ENCODE results near the gene ABCF1. TPM values are rescaled to one million over a fixed set of nuclear protein-coding genes. Genes with fewer than 3 reads are reported as not detected.

The ABCF1 gene
- polyA plus RNA-seq, 1 donor (not counting 4 experiments of a cell fraction or from before 2014, with no cell fraction given), result 30.0 TPM

GRCh38 chr6:30564114-30564513 is 7.1 kb upstream of the ABCF1 start:
- no peaks in the 10 kb centered on the region for H3K4me1 ChIP-seq (ENCODE audit: control insufficient read depth, extremely low read depth, insufficient read depth, low read length)
- H3K9ac ChIP-seq (ENCODE audit: control insufficient read depth, extremely low read depth, insufficient read depth, low read length), result no peak overlapping the region
- no peak for DNase-seq (ENCODE audit: low read depth, low spot score)
- no peak overlapping the region for H3K4me2 ChIP-seq (ENCODE audit: control insufficient read depth, extremely low read depth, insufficient read depth, low read depth, low read length)
- H4K20me1 ChIP-seq (ENCODE audit: control insufficient read depth, extremely low read depth, insufficient read depth, low read length), result no peaks in the 10 kb centered on the region
- FAIRE-seq, result no peak
- H3K9me3 ChIP-seq (ENCODE audit: control insufficient read depth, low read depth, low read length), result no peaks in the 10 kb centered on the region
- H3K4me3 ChIP-seq (ENCODE audit: control insufficient read depth in 2 of 3, extremely low read depth in 1 of 3, insufficient read depth in 2 of 3, low read depth in 1 of 3, low read length in 3 of 3), result no peak overlapping the region
- H3K79me2 ChIP-seq (ENCODE audit: control insufficient read depth, insufficient read depth, low read length), result no peaks in the 10 kb centered on the region
- TF ChIP-seq EZH2 (IDR thresholded peaks at IDR 0.05; ENCODE audit: low read length) (no peak), CTCF (optimal IDR thresholded peaks at IDR 0.05 in 1 of 3, IDR thresholded peaks at IDR 0.05 in 1 of 3, conservative IDR thresholded peaks at IDR 0.05 in 1 of 3; ENCODE audit: extremely low read depth in 1 of 3, insufficient read depth in 2 of 3, low read length in 3 of 3) (no peak)
- no peak overlapping the region for H2AFZ ChIP-seq (ENCODE audit: control insufficient read depth, low read length)
- no peaks in the 10 kb centered on the region for H3K9me1 ChIP-seq (ENCODE audit: control insufficient read depth, extremely low read depth, insufficient read depth, low read length)
- no peaks in the 10 kb centered on the region for H3K27me3 ChIP-seq (ENCODE audit: control insufficient read depth, extremely low read depth, insufficient read depth, low read length)
- H3K27ac ChIP-seq (ENCODE audit: control insufficient read depth, insufficient read depth, low read length), result no peak overlapping the region
- dilution Hi-C loops (cut with MboI; ENCODE audit: extremely low pct_ligation_motif_present, low sequenced_read_pairs), result no loop called here
- peaks cover 6 to 7% of the 10 kb centered on the region in 2 experiments for H3K36me3 ChIP-seq (ENCODE audit: control insufficient read depth in 2 of 2, extremely low read depth in 1 of 2, insufficient read depth in 2 of 2, low read length in 2 of 2)

GRCh38 chr6:30565772-30566171 is 5.5 kb upstream of the ABCF1 start:
- Histone ChIP-seq H3K4me2 (ENCODE audit: control insufficient read depth, extremely low read depth, insufficient read depth, low read depth, low read length) (no peak overlapping the region), H3K79me2 (ENCODE audit: control insufficient read depth, insufficient read depth, low read length) (no peaks in the 10 kb centered on the region), H3K4me1 (ENCODE audit: control insufficient read depth, extremely low read depth, insufficient read depth, low read length) (no peaks in the 10 kb centered on the region), H3K9ac (ENCODE audit: control insufficient read depth, extremely low read depth, insufficient read depth, low read length) (no peak overlapping the region), H3K27me3 (ENCODE audit: control insufficient read depth, extremely low read depth, insufficient read depth, low read length) (no peaks in the 10 kb centered on the region), H4K20me1 (ENCODE audit: control insufficient read depth, extremely low read depth, insufficient read depth, low read length) (no peaks in the 10 kb centered on the region), H3K9me3 (ENCODE audit: control insufficient read depth, low read depth, low read length) (no peaks in the 10 kb centered on the region), H3K27ac (ENCODE audit: control insufficient read depth, insufficient read depth, low read length) (no peak overlapping the region), H3K4me3 (ENCODE audit: control insufficient read depth in 2 of 3, extremely low read depth in 1 of 3, insufficient read depth in 2 of 3, low read depth in 1 of 3, low read length in 3 of 3) (no peak overlapping the region), H3K9me1 (ENCODE audit: control insufficient read depth, extremely low read depth, insufficient read depth, low read length) (no peaks in the 10 kb centered on the region), H2AFZ (ENCODE audit: control insufficient read depth, low read length) (no peak overlapping the region), H3K36me3 (ENCODE audit: control insufficient read depth in 2 of 2, extremely low read depth in 1 of 2, insufficient read depth in 2 of 2, low read length in 2 of 2) (peaks cover 6 to 7% of the 10 kb centered on the region in 2 experiments)
- FAIRE-seq (no peak), DNase-seq (ENCODE audit: low read depth, low spot score) (no peak)
- TF ChIP-seq EZH2 (IDR thresholded peaks at IDR 0.05; ENCODE audit: low read length), result no peak
- TF ChIP-seq CTCF (optimal IDR thresholded peaks at IDR 0.05 in 1 of 3, IDR thresholded peaks at IDR 0.05 in 1 of 3, conservative IDR thresholded peaks at IDR 0.05 in 1 of 3; ENCODE audit: extremely low read depth in 1 of 3, insufficient read depth in 2 of 3, low read length in 3 of 3), result no peak
- dilution Hi-C loops (cut with MboI; ENCODE audit: extremely low pct_ligation_motif_present, low sequenced_read_pairs), result no loop called here
